ENCODE data around the gene ZNG1F. TPM values are rescaled to one million over a fixed set of nuclear protein-coding genes. Genes with fewer than 3 reads are reported as not detected.
"Not testable (repeated sequence)": the region's sequence is repeated elsewhere in the genome, so short reads cannot be mapped to it uniquely, and the experiment has no call there.

ZNG1F gene
- total RNA-seq, 1 donor from 2014 or later, result 10.1 TPM

DNA sequence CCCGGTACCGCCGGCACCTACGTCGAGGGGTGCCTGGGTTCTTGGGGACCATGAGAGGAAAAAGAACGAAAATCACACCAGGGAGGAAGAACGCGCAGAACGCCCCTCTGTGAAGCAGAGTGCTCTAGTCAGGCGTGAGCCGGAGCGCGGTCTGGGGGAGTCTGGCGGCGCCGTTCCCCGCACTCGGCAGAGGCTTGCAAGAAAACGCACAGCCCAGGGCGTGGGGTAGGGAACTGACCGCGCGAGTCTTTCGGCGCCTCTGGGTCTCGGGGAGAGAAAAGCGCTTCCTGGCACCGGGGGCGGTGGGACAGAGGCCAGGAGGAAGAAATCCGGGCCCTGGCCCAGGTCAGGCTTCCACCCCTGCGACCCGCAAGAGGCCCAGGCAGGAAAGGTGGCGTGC lies 65.3 kb downstream of the ZNG1F start:
- DNase-seq (ENCODE audit: low spot score), result not testable (repeated sequence)

DNA sequence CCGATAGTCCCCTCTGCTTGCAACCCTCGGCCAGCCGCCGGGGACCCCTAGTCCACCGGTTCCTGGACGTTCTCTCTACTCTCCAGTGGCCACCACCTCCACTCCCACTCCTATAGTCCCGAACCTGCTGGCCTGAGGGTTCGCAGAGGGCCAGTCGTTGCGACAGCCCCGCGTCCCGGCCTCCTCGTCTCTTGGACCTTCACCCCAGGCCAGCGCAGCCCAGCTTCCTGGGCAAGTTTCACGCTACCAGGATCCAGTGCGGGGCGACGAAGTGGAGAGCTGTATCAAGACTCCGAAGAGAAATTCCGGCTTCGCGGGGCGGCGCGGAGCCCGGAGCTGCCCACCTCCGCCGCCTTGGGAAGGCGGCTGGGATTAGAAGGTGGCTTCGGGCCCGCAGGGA lies 65.7 kb downstream of the ZNG1F start:
- DNase-seq (ENCODE audit: low spot score), result not testable (repeated sequence)

DNA sequence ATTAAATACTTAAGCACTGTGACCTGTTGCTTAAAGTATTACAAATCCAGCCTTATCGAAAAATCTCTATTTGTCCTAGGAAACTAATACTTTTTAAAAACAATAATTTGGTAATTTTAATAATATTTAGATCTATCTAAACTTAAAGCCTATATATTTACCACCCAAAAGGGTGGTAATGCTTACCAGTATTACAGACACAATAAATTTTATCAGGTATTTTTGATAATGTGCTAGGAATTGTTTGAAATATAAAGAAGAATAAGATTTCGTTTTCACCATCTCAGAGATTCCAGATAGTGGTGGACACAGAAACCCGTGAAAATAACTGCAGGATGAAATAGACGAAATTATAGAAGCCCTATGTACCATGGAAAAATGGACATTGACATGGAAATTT lies 68.4 kb downstream of the ZNG1F start:
- DNase-seq (ENCODE audit: low spot score), result not testable (repeated sequence)

DNA sequence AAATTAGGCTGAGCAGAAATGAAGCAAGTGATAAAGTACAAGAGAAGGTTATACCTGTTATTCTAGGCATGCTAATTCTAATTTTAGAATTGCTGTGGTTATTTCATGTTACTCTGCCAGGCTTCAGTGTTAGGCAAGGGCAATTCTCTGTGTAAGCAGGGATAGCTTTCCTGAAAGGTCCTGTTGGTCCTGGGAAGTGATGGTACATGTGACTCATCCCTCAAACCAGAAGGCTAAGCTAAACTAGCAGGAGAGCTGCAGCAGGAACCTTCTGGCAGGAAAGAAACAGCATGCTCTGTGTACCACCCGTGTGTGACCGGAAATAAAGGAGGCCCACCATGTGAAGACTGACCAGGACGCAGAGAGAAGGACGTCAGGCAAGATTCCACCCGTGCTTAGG lies 69.4 kb downstream of the ZNG1F start:
- DNase-seq (ENCODE audit: low spot score), result not testable (repeated sequence)

DNA sequence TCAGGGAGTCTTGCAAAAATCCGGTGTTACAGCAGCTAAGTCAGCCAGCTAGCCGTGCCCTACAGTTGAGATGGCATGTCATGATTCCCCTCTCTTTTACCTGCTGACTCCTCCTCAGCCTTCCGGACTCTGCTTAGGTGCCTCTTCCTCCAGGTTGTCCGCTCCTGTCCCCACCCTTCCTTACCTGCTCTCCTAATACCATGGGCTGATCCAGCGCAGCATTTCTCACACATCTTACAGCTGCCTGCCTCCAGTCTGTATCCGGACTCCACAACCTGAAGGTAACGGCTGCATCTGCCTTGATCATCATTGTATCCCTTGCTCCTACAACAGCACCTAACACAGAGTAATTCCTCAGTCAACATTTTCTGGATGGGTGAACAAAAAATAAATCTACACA lies 69.8 kb downstream of the ZNG1F start:
- not testable (repeated sequence) for DNase-seq (ENCODE audit: low spot score)

DNA sequence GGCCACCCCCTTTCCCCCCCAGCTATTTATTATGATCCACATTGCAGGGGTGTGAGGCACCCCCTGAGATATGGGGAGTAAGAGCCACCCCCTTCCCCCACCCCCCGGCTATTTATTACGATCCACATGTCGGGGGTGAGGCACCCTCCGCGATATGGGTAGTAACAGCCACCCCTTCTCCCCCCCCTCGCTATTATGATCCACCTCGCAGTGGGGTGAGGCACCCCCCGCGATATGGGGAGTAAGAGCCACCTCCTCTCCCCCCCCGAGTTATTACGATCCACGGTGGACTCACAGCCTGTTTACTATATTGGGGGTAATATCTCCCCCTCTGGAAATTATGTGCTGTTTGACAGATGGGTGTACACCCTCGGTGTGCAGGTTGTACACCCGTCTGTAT lies 75.8 kb downstream of the ZNG1F start:
- DNase-seq (ENCODE audit: low spot score), result not testable (repeated sequence)

DNA sequence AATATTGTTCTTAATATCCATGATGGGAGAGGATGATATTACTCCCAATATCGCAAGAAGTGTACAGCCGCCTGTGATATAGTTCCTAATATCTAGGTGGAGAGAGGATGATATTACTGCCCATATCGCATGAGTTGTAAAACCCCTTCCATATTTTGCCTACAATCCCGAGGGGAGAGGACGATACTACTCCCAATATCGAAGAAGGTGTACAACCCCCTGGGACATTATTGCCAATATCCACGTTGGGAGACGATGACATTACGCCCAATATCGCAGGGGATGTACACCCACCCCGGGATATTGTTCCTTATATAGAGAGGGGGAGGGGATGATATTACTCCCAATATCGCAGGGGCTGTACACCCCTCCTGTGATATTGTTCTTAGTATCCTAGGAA lies 77.7 kb downstream of the ZNG1F start:
- not testable (repeated sequence) for DNase-seq (ENCODE audit: low spot score)

DNA sequence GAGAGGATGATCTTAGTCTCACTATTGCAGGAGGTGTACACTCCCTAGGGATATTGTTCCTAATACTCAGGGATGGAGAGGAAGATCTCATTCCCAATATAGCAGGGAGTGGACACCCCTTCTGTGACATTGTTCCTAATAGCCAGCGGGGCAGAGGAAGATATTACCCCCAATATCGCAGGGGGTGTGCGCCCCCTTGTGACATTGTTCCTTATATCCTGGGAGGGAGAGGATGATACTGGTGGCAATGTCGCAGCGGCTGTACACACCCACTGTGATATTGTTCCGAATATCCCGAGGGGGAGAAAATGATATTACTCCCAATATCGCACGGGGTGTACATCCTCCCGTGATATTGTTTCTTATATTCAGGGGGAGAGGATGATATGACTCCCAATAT lies 78.2 kb downstream of the ZNG1F start:
- DNase-seq (ENCODE audit: low spot score), result not testable (repeated sequence)

DNA sequence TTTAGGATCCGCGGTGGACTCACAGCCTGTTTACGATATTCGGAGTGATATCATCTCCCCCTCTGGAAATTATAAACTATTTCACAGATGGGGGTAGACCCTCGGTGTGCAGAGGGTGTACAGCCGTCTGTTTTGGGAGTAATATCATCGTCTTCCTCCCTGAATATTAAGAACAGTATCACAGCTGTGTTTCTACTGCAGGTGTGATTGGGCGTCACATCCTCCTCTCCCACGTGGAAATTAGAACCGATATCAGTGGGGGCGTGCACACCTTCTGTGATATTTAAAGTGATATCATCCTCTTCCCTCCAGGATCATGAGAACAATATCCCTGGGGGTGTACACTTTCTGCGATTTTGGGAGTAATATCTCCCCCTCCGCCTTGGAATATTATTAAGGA lies 79.9 kb downstream of the ZNG1F start:
- DNase-seq (ENCODE audit: low spot score), result not testable (repeated sequence)

DNA sequence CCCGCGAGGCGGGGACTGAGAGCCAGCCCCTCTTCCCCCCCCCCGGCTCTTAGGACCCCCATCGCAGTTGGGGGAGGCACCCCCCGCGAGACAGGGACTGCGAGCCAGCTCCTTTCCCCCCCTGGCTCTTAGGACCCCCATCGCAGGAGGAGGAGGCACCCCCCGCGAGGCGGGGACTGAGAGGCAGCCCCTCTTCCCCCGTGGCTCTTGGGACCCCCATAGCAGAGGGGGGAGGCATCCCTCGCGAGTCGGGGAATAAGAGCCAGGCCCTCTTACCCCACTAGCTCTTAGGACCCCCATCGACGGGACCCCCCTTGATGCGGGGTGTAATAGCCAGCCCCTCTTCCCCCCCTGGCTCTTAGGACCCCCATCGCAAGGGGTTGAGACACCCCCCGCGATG lies 80.3 kb downstream of the ZNG1F start:
- not testable (repeated sequence) for DNase-seq (ENCODE audit: low spot score)

DNA sequence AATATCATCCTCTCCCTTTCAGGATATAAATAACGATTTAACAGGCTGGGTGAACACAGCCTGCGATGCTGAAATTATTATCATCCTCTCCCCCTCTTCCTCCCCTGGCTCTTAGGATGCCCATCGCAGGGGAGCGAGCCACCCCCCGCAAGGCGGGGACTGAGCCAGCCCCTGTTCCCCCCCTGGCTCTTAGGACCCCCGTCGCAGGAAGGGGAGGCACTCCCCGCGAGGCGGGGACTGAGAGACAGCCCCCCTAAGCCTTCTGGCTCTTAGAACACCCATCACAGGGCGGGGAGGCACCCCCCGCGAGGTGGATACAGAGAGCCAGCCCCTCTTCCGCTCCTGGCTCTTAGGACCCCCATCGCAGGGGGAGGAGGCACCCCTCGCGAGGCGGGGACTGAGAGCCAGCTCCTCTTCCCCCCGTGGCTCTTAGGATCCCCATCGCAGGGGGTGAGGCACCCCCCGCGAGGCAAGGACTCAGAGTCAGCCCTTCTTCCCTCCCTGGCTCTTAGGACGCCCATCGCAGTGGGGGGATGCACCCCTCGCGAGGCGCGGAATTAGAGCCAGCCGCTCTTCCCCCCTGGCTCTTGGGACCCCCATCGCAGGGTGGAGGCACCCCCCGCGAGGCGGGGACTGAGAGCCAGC lies 82.5 kb downstream of the ZNG1F start:
- DNase-seq (ENCODE audit: low spot score), result not testable (repeated sequence)

DNA sequence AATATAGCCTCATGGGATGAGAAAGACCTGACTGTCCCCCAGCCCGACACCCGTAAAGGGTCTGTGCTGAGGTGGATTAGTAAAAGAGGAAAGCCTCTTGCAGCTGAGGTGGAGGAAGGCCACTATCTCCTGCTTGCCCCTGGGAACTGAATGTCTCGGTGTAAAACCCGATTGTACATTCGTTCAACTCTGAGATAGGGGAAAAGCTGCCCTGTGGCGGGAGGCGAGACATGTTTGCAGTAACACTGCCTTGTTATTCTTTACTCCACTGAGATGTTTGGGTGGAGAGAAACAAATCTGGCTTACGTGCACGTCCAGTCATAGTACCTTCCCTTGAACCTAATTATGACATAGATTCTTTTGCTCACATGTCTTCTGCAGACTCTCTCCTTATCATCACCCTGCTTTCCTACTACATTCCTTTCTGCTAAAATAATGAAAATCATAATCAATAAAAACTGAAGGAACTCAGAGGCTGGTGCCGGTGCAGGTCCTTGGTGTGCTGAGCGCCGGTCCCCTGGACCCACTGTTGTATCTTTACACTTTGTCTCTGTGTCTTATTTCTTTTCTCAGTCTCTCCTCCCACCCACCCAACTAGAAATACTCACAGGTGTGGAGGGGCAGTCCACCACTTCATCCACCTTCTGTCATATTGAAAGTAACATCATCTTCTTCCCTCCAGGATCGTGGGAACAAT lies 83.4 kb downstream of the ZNG1F start:
- not testable (repeated sequence) for DNase-seq (ENCODE audit: low spot score)

DNA sequence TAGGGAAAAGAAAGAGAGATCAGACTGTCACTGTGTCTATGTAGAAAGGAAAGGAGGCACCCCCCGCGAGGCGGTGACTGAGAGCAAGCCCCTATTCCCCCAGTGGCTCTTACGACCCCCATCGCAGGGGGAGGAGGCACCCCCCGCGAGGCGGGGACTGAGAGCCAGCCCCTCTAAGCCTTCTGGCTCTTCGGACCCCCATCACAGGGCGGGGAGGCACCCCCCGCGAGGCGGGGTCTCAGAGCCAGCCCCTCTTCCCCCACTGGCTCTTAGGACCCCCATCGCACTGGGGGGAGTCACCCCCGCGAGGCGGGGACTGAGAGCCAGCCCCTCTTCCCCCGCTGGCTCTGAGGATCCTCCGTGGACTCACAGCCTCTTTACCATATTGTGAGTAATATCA lies 84.6 kb downstream of the ZNG1F start:
- not testable (repeated sequence) for DNase-seq (ENCODE audit: low spot score)

DNA sequence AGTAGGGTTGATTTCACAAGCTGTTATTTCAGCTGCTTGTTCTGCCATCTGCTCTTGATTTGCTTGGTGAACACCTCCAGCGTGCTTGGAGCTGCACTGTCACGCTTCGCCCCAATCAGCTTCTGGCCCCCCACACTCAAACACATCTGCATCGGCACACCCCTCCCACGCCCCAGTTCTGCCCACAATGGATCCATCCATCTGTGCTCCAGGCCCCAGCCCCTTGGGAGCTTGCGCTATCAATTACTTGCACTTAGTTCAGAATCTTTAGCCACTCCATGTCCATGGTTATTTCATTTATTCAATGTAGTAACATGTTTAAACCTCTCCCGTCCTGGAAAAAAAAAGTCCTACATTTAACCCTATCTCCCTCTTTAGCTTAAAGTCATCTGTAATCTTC lies 88.6 kb downstream of the ZNG1F start:
- not testable (repeated sequence) for DNase-seq (ENCODE audit: low spot score)

DNA sequence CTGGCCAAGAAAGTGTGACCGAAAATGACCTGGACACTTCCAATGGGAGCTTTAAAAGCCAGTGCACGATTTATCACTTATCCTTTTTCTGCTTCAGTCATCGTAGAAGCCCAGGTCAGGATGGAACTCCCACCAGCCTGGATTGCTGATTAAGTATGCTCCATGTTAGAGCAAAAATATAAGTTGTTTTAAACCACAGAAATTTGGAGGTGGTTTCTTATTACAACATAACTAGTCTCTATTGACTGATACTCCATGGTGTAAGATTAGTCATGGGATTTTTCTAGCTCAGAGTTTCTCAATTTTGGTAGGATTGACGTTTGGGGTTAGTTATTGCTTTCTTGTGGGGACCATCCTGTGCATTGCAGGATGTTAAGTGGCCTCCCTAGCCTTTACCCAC lies 90.4 kb downstream of the ZNG1F start:
- DNase-seq (ENCODE audit: low spot score), result not testable (repeated sequence)

DNA sequence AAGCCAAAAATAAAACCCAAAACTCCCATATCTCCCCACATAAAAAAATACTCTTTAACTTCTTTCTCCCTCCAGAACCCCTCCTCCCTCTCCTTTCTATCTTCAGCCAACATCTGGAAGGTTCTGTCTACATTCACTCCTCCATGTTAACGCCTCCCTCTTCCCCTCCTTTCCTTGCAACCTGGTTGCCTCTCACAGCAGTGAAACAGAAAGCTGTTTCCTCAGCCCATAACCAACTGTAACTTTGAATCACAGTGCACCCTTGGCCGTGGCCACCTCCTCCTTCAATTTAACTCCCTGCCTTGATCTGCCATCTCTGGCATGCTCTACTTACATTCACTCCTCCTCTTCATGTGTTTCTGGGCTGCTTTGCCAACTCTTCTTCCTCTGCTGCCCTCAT lies 94.1 kb downstream of the ZNG1F start:
- DNase-seq (ENCODE audit: low spot score), result not testable (repeated sequence)

DNA sequence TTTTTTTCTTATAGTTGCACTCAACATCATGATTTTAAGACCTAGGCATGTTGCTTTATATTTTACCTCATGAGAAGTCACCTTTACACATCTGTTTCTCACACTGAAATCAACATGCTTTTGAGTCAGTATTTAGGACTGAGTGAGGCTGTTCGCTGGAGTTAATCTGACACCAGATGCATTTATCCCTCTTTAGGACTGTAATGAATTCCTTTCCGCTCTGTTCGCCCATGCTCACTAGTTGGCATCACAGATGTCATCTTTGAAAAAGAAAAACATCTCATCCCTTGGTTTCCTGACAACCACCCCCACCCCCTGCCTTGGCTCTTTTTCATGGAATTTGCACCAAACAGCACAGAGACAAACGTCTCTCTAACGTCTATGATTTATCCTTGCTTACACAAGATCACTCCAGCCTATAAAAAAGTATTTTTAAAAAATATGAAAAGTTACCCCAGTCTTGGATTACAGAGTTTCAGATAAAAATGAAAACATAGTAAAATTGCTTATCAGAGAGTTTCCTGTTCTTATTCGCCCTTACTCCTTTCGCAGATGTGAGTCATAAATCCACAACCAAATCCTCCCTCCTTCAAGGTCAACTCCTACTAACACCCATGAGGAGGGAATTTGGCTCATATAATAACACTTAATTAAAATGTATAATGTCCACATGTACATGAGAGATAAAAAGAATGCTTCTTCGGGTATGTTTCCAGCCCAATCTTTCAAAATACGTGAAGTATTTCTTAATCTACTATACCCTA lies 94.9 kb downstream of the ZNG1F start:
- DNase-seq (ENCODE audit: low spot score), result peak; percentile 50

DNA sequence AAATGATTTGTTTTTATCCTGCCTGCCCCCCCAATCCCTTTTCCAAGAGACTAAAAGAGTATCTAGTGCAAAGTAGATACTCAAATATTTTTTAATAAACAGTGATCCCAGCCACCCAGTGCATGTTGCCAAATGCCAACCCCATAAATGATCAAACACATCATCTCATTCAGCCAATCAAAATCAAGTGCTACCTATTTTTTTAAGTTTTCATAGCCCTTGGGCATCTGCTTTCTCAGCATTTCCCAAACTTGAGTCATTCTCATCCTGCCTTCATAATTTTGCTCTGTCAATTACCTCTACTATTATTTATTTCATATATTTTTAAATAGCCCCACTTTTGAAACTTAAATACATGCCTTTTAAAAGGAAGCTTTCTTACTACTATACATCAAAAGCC lies 98.2 kb downstream of the ZNG1F start:
- not testable (repeated sequence) for DNase-seq (ENCODE audit: low spot score)

DNA sequence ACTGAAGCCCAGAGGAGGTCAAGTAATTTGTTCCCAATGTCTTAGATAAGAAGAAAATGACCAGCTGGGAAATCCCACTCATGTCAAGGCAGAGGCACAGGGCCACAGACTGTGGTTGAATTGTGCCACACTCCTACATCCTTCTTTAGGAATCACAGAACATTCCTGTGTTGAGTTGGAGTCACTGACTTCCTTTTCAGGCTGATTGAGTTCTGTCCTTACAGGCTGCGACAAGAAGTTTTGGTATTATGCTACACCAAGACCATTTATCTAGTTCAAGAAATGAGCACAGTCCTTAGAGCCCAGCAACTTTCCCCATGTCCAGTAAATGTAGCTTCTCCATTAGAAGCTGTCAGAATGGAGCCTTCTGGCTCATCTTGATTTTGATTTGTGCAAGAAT lies 98.7 kb downstream of the ZNG1F start:
- DNase-seq (ENCODE audit: low spot score), result not testable (repeated sequence)

DNA sequence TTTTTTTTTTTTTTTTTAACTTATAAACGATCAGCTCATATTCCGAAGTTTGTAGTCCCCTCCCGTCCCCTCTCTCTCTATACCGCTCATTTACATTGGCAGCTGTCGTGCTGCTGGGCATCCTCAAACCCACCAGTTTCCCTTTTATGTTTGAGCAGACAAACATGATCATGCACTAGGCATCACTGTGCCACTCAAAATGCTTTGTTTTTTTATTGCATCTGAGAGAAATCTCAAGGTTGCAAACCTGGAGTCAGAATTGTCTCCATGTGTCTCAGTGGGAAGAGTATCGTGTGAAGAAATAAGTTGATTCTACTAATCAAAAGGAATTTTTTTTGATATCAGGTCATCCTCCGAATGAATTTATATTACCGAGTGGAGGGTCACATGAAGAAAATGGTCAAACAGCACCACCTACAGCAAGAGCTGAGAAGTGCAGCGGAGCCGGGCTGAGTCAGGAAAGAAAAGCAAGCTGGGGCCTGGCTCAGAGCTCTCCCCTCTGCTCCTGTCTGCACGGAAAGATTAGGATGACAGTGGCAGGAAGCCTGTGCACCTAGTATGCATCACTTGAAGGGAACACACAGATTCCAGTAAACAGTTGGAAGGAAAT lies 100.6 kb downstream of the ZNG1F start:
- DNase-seq (ENCODE audit: low spot score), result not testable (repeated sequence)

DNA sequence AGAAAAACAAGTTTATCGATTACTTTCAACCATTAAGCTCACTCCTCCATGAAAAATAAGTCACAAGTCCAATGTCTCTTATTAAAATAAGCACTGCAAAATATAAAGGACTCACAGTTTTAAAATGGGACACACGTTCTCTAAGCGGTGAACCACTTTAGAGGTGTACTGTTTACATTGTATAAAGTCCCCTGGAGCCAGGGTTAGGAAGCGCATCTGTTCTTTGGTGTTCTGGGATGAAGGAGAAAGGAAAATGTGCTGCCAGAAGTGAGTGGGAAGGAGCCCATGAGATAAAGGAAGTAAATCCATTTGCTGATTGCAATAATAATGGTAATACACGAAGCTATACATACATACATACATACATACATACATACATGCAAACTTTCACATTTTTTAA lies 101.2 kb downstream of the ZNG1F start:
- DNase-seq (ENCODE audit: low spot score), result not testable (repeated sequence)

DNA sequence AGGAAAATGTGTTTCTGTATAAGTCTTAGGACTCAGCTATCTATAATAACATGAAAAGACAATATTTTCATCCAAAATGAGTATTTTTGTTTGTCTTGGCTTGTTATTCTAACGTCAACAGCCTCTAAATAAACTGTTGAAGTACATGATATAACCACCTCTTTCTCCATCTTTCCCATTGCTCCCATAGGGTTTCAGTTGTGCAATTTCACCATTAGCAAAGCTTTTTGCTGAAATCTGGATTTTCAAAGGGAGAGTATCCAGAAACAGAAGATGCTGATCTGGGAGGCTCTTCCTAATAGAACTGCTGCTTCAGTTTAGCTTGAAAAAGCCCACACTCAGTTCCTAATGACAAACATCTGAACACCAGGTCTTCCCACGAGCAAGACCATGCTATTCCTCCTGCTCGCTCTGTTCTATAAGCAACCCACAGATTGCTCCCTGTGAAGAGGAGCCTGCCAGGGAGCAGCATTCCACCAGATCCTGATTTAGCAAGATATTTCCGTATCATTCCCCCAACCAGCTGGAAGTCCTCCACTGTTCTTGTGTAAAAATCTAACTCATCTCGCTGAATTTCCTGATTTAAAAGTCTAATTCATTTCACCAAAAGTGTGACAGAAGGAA lies 101.8 kb downstream of the ZNG1F start:
- peak; percentile 61 for DNase-seq (ENCODE audit: low spot score)
